ENCODE results near the gene CIBAR2.

The CIBAR2 gene

GRCh38 chr16:85062323-85062722 is 49.9 kb downstream of the CIBAR2 start:
- peak; percentile 56 for DNase-seq (ENCODE audit: low read depth)
- TF ChIP-seq POLR2A (IDR thresholded peaks at IDR 0.05; ENCODE audit: extremely low read depth, insufficient read length) (no peak), CTCF (IDR thresholded peaks at IDR 0.05; ENCODE audit: low read depth, low read length) (no peak), MYC (IDR thresholded peaks at IDR 0.05; ENCODE audit: low read depth, low read length) (no peak), MAX (IDR thresholded peaks at IDR 0.05; ENCODE audit: low read depth, low read length) (no peak)
- H3K4me3 ChIP-seq (ENCODE audit: low read depth, low read length): no peak overlapping the region

- no peak for TF ChIP-seq CTCF (IDR thresholded peaks at IDR 0.05; ENCODE audit: low read depth, low read length)
- no peak for TF ChIP-seq MAX (IDR thresholded peaks at IDR 0.05; ENCODE audit: low read depth, low read length)
- TF ChIP-seq MYC (IDR thresholded peaks at IDR 0.05; ENCODE audit: low read depth, low read length): no peak
- TF ChIP-seq POLR2A (IDR thresholded peaks at IDR 0.05; ENCODE audit: extremely low read depth, insufficient read length): no peak
- peak; percentile 67 for DNase-seq (ENCODE audit: low read depth)
- no peak overlapping the region for H3K4me3 ChIP-seq (ENCODE audit: low read depth, low read length)
Observed at GRCh38 chr16:85061566-85061965, 50.7 kb downstream of the CIBAR2 start.

- TF ChIP-seq MYC (IDR thresholded peaks at IDR 0.05; ENCODE audit: low read depth, low read length): no peak
- no peak for TF ChIP-seq POLR2A (IDR thresholded peaks at IDR 0.05; ENCODE audit: extremely low read depth, insufficient read length)
- TF ChIP-seq CTCF (IDR thresholded peaks at IDR 0.05; ENCODE audit: low read depth, low read length): no peak
- no peak for TF ChIP-seq MAX (IDR thresholded peaks at IDR 0.05; ENCODE audit: low read depth, low read length)
- H3K4me3 ChIP-seq (ENCODE audit: low read depth, low read length): no peak overlapping the region
- DNase-seq (ENCODE audit: low read depth): no peak
Observed at GRCh38 chr16:85058909-85059308, 53.4 kb downstream of the CIBAR2 start.

- TF ChIP-seq CTCF (IDR thresholded peaks at IDR 0.05; ENCODE audit: low read depth, low read length) (no peak), MYC (IDR thresholded peaks at IDR 0.05; ENCODE audit: low read depth, low read length) (no peak), POLR2A (IDR thresholded peaks at IDR 0.05; ENCODE audit: extremely low read depth, insufficient read length) (no peak), MAX (IDR thresholded peaks at IDR 0.05; ENCODE audit: low read depth, low read length) (no peak)
- no peak for DNase-seq (ENCODE audit: low read depth)
- no peak overlapping the region for H3K4me3 ChIP-seq (ENCODE audit: low read depth, low read length)
Observed at GRCh38 chr16:85057948-85058347, 54.3 kb downstream of the CIBAR2 start.

- DNase-seq (ENCODE audit: low read depth): no peak
- peak; percentile 20 for TF ChIP-seq CTCF (IDR thresholded peaks at IDR 0.05; ENCODE audit: low read depth, low read length)
- no peak for TF ChIP-seq MAX (IDR thresholded peaks at IDR 0.05; ENCODE audit: low read depth, low read length)
- TF ChIP-seq POLR2A (IDR thresholded peaks at IDR 0.05; ENCODE audit: extremely low read depth, insufficient read length): no peak
- no peak overlapping the region for H3K4me3 ChIP-seq (ENCODE audit: low read depth, low read length)
Observed at GRCh38 chr16:85057212-85057889, 54.9 kb downstream of the CIBAR2 start.

All from NB4 (cell line).